Measurements from ENCODE around the gene DNAJC8. TPM values are rescaled to one million over a fixed set of nuclear protein-coding genes. Genes with fewer than 3 reads are reported as not detected.

Gene DNAJC8
- total and polyA plus RNA-seq, 2 of the 8 experiments (the other 6 are each of a cell fraction or from before 2014, with no cell fraction given), result 116 to 134 TPM

- peaks cover 6% of the 10 kb centered on the region for H3K23me2 ChIP-seq (ENCODE audit: low read depth, low read length)
- H3K4me3 ChIP-seq (ENCODE audit: extremely low read depth in 1 of 4, insufficient read depth in 2 of 4, low read depth in 3 of 4, low read length in 4 of 4), result 0 out of 8 replicates have a peak overlapping the region, but pooled peaks of 1 of the 4 experiments have one; percentile 4
- WGBS, 2 experiments (ENCODE audit: extremely low coverage in 1 of 2, insufficient coverage in 1 of 2, insufficient read length in 1 of 2, insufficient replicate concordance in 2 of 2, low coverage in 1 of 2, low lambda C conversion rate in 2 of 2, missing lambda C conversion rate in 1 of 2), result 81% methylated on average over 8 of the region's 8 CpGs; no CpG with 5 or more reads in 1 of the 2 experiments
- H3K4ac ChIP-seq (replicated peaks; ENCODE audit: insufficient read length, low read depth, low read length), result no peak overlapping the region
- CTCF ChIA-PET (ENCODE audit: partially characterized antibody), result interaction anchor here (0.6 to 6.7 kb wide), 2 partner anchors 16 to 88 kb away, joined by 4 to 61 read pairs; no protein-coding TSS in a partner anchor
- peaks cover 0 to 13% (median 0%) of the 10 kb centered on the region in 4 experiments; a peak in 2 of 8 replicates for H3K36me3 ChIP-seq (ENCODE audit: control insufficient read depth in 2 of 4, insufficient read depth in 4 of 4, low read length in 3 of 4)
- no peak overlapping the region for H4K8ac ChIP-seq (ENCODE audit: extremely low read depth, insufficient read depth, low read length)
- no peaks in the 10 kb centered on the region for H3K27me3 ChIP-seq (replicated peaks in 1 of 4; ENCODE audit: control insufficient read depth in 3 of 4, extremely low read depth in 1 of 4, insufficient read depth in 3 of 4, low read length in 3 of 4)
- POLR2A ChIA-PET (ENCODE audit: partially characterized antibody), result interaction anchor here (1.7 to 19.5 kb wide), 4 partner anchors 9 to 34 kb away, joined by 4 to 324 read pairs (median 151); no protein-coding TSS in a partner anchor
- peaks cover 21 to 34% of the 10 kb centered on the region in 2 experiments for H4K20me1 ChIP-seq (replicated peaks in 1 of 2; ENCODE audit: control insufficient read depth in 1 of 2, insufficient read depth in 2 of 2, low read length in 2 of 2)
- H2BK120ac ChIP-seq (replicated peaks; ENCODE audit: low read depth, low read length), result no peak overlapping the region
- H3K9ac ChIP-seq (replicated peaks in 1 of 4; ENCODE audit: extremely low read depth in 1 of 4, low read depth in 3 of 4, low read length in 3 of 4), result no peak overlapping the region; a peak in 1 of 7 replicates
- FAIRE-seq (no peak), DNase-seq (ENCODE audit: low read depth in 1 of 2, low spot score in 2 of 2) (no peak)
- H3K56ac ChIP-seq (replicated peaks; ENCODE audit: insufficient read length, low read depth, low read length), result no peak overlapping the region
- no peak overlapping the region for H2AFZ ChIP-seq (ENCODE audit: low read length)
- H3K14ac ChIP-seq (ENCODE audit: insufficient read length), result no peak overlapping the region
- H4K5ac ChIP-seq (ENCODE audit: insufficient read length, low read depth, low read length), result no peak overlapping the region
- H3K4me1 ChIP-seq (replicated peaks in 1 of 4; ENCODE audit: control insufficient read depth in 3 of 4, insufficient read depth in 4 of 4, low read length in 3 of 4), result peaks cover 10 to 29% (median 22%) of the 10 kb centered on the region in 4 experiments; a peak in 6 of 7 replicates
- no peak overlapping the region for H3K23ac ChIP-seq (ENCODE audit: insufficient read length)
- no peaks in the 10 kb centered on the region for H3K9me3 ChIP-seq (ENCODE audit: insufficient read depth in 2 of 2, low read depth in 1 of 2, low read length in 1 of 2)
- H2BK15ac ChIP-seq (ENCODE audit: low read length), result no peak overlapping the region
- no peak overlapping the region for H2BK12ac ChIP-seq (ENCODE audit: low read depth, low read length)
- no peak overlapping the region for H4K91ac ChIP-seq (replicated peaks; ENCODE audit: insufficient read length, low read length)
- peaks cover 38 to 92% of the 10 kb centered on the region in 2 experiments for H3K79me2 ChIP-seq (ENCODE audit: control insufficient read depth in 1 of 2, insufficient read depth in 2 of 2, low read length in 2 of 2)
- H3K27ac ChIP-seq (ENCODE audit: low read depth, low read length), result no peak overlapping the region
- peaks cover 32% of the 10 kb centered on the region for H3K79me1 ChIP-seq (ENCODE audit: low read depth, low read length)
- H3K4me2 ChIP-seq (ENCODE audit: insufficient read depth in 1 of 2, low read depth in 2 of 2, low read length in 2 of 2), result peak overlapping the region; percentile 25 to 100; a peak in 1 of 4 replicates
- H3K18ac ChIP-seq (ENCODE audit: extremely low read depth, low read length), result no peak overlapping the region
- H2AK5ac ChIP-seq (ENCODE audit: low read depth, low read length), result no peak overlapping the region
- TF ChIP-seq SP1 (IDR thresholded peaks at IDR 0.05; ENCODE audit: low read depth, low read length) (no peak), HDAC6 (IDR thresholded peaks at IDR 0.05; ENCODE audit: low read depth, low read length) (no peak), GABPA (IDR thresholded peaks at IDR 0.05; ENCODE audit: borderline replicate concordance, insufficient read depth, low read length) (no peak), YY1 (IDR thresholded peaks at IDR 0.05; ENCODE audit: low read depth, low read length) (no peak), BACH1 (IDR thresholded peaks at IDR 0.05; ENCODE audit: low read length) (no peak), ZNF274 (IDR thresholded peaks at IDR 0.05; ENCODE audit: borderline replicate concordance, extremely low read depth, low read length) (no peak), SIRT6 (IDR thresholded peaks at IDR 0.05; ENCODE audit: low read length) (no peak), TCF12 (IDR thresholded peaks at IDR 0.05; ENCODE audit: low read depth, low read length) (no peak)
- H2BK20ac ChIP-seq (ENCODE audit: low read length), result no peak overlapping the region
- no peak overlapping the region for H2BK5ac ChIP-seq (ENCODE audit: low read depth, low read length)
Measured at GRCh38 chr1:28265577-28265976, 32.7 kb upstream of the DNAJC8 start.
